HCT116 (cell line): ENCODE measurements around the gene ZNF3. TPM values are rescaled to one million over a fixed set of nuclear protein-coding genes. Genes with fewer than 3 reads are reported as not detected.
A peak's percentile ranks its signal among the peaks of the same experiment; 100 is the strongest.

Experiments
- ATAC-seq: fragments of 200-7000 bp; cut with Tn5 transposase; 2 replicates; pipeline ENCODE4 v1.9.1; 2020; ENCODE audit warnings: mild to moderate bottlenecking, moderate library complexity
- BruUV-seq: library from RNA; stranded (reverse); fragments of 400-500 nt; replicated peaks from 2 replicates; lab custom pipeline; 2021; lab: Mats Ljungman, UMichigan
- CTCF ChIA-PET: fragments of 300-600 bp; sonication (Branson Sonifier 250); formaldehyde crosslinking; loops from one replicate; lab custom pipeline; 2021; ENCODE audit warnings: antibody characterized with exemption; lab: Charles Lee
- POLR2A ChIA-PET: fragments of 300-600, 350-600 bp; sonication (Branson Sonifier 250); formaldehyde crosslinking; loops from one replicate; lab custom pipeline; 2021; ENCODE audit warnings: antibody characterized with exemption; lab: Charles Lee
- RAD21 ChIA-PET, 2 experiments: fragments of 300-600 bp; sonication (Branson Sonifier 250); formaldehyde crosslinking; loops; one replicate each; lab custom pipeline; 2023; ENCODE audit warnings: low total read pairs in 2 of 2; ENCODE audit not compliant: uncharacterized antibody in 2 of 2, unreplicated experiment in 2 of 2, low non-redundant PET in 1 of 2; lab: Charles Lee
- DNase-seq: peaks from one replicate; pipeline ENCODE4 v3.0.0-alpha.2; 2010; ENCODE audit warnings: low read depth, low spot score
- H2AFZ ChIP-seq: fragments of 200-600 bp; shearing (Covaris generic), sonication (generic); 2 replicates; pipeline ENCODE4 v1.6.1; 2017; ENCODE audit warnings: low read depth, mixed run types, mixed read lengths, antibody characterized with exemption, low read length; ENCODE audit not compliant: poor library complexity, severe bottlenecking
- H3K27ac ChIP-seq: 2 replicates; pipeline ENCODE4 v1.5.1; 2012; ENCODE audit warnings: low read depth, low read length
- H3K27me3 ChIP-seq: fragments of 200-600 bp; sonication (generic); 2 replicates; pipeline ENCODE4 v1.6.1; 2016; ENCODE audit warnings: mixed run types, low read length, mixed read lengths; ENCODE audit not compliant: insufficient read depth
- H3K36me3 ChIP-seq, 2 experiments: fragments of 200-500 bp in 1 of 2; fragments of 200-600 bp in 1 of 2; sonication (Bioruptor generic) in 1 of 2; sonication (generic) in 1 of 2; 2 replicates each; pipeline versions ENCODE4 v1.5.1 to v1.6.1; 2014 to 2016; ENCODE audit warnings: low read length in 2 of 2, inconsistent platforms in 1 of 2, mixed read lengths in 1 of 2, mixed run types in 1 of 2; ENCODE audit not compliant: insufficient read depth in 2 of 2, control insufficient read depth in 1 of 2
- H3K4me1 ChIP-seq, 2 experiments: fragments of 200-600 bp in 1 of 2; sonication (generic) in 1 of 2; 2 replicates each; pipeline versions ENCODE4 v1.5.1 to v1.6.1; 2012 to 2017; ENCODE audit warnings: low read length in 2 of 2, inconsistent platforms in 1 of 2, mild to moderate bottlenecking in 1 of 2, mixed read lengths in 1 of 2, mixed run types in 1 of 2, moderate library complexity in 1 of 2; ENCODE audit not compliant: insufficient read depth in 2 of 2, control insufficient read depth in 1 of 2
- H3K4me2 ChIP-seq: fragments of 200-600 bp; sonication (generic); 2 replicates; pipeline ENCODE4 v1.6.1; 2017; ENCODE audit warnings: mixed run types, low read length, mixed read lengths
- H3K4me3 ChIP-seq, 2 experiments: fragments of 200-600 bp in 1 of 2; sonication (generic) in 1 of 2; replicated peaks in 1 of 2; 2 replicates each; pipeline ENCODE4 v1.5.1; 2011 to 2016; ENCODE audit warnings: low read length in 2 of 2, control low read depth in 1 of 2, low read depth in 1 of 2, mild to moderate bottlenecking in 1 of 2, mixed read lengths in 1 of 2, mixed run types in 1 of 2
- H3K79me2 ChIP-seq: fragments of 200-600 bp; sonication (generic); 2 replicates; pipeline ENCODE4 v1.6.1; 2017; ENCODE audit warnings: mild to moderate bottlenecking, mixed run types, low read length, moderate library complexity, mixed read lengths; ENCODE audit not compliant: insufficient read depth
- H3K9ac ChIP-seq: fragments of 200-600 bp; sonication (generic); 2 replicates; pipeline ENCODE4 v1.6.1; 2016; ENCODE audit warnings: low read length, mixed read lengths
- H3K9me2 ChIP-seq: fragments of 200-600 bp; sonication (generic), shearing (Covaris generic); 2 replicates; pipeline ENCODE4 v1.6.1; 2017; ENCODE audit warnings: mixed run types, mild to moderate bottlenecking, moderate library complexity; ENCODE audit not compliant: insufficient read depth
- H3K9me3 ChIP-seq, 2 experiments: fragments of 200-500 bp in 1 of 2; fragments of 200-600 bp in 1 of 2; sonication (Bioruptor generic) in 1 of 2; sonication (generic) in 1 of 2; 2 replicates each; pipeline ENCODE4 v1.6.1; 2014 to 2017; ENCODE audit warnings: low read length in 2 of 2, mixed read lengths in 2 of 2, inconsistent platforms in 1 of 2, low read depth in 1 of 2, mild to moderate bottlenecking in 1 of 2, mixed run types in 1 of 2, moderate library complexity in 1 of 2; ENCODE audit not compliant: control insufficient read depth in 1 of 2, insufficient read depth in 1 of 2
- H4K20me1 ChIP-seq: fragments of 200-600 bp; sonication (generic), shearing (Covaris generic); 2 replicates; pipeline ENCODE4 v1.6.1; 2017; ENCODE audit warnings: mixed run types, mild to moderate bottlenecking, moderate library complexity; ENCODE audit not compliant: insufficient read depth
- CBX3 ChIP-seq: IDR thresholded peaks from 2 replicates; pipeline ENCODE4 v1.6.1; 2012; ENCODE audit warnings: low read depth
- CEBPB ChIP-seq: IDR thresholded peaks from 2 replicates; pipeline ENCODE4 v1.6.1; 2012; ENCODE audit warnings: low read depth
- ELF1 ChIP-seq: IDR thresholded peaks from 2 replicates; pipeline ENCODE4 v1.6.1; 2012; ENCODE audit warnings: low read depth, borderline replicate concordance
- EZH2phosphoT487 ChIP-seq: fragments of 200-600 bp; IDR thresholded peaks from 2 replicates; pipeline ENCODE4 v1.6.1; 2018; ENCODE audit warnings: antibody characterized with exemption, borderline replicate concordance
- FOSL1 ChIP-seq: IDR thresholded peaks from 2 replicates; pipeline ENCODE4 v1.6.1; 2012; ENCODE audit warnings: low read depth
- POLR2AphosphoS5 ChIP-seq: IDR thresholded peaks from 2 replicates; pipeline ENCODE4 v1.6.1; 2011; ENCODE audit warnings: mild to moderate bottlenecking, low read depth, low read length, moderate library complexity
- RAD21 ChIP-seq: IDR thresholded peaks from 2 replicates; pipeline ENCODE4 v1.6.1; 2012; ENCODE audit warnings: low read depth, mild to moderate bottlenecking
- REST ChIP-seq: IDR thresholded peaks from 2 replicates; pipeline ENCODE4 v1.6.1; 2012; ENCODE audit warnings: low read depth
- SIN3A ChIP-seq: IDR thresholded peaks from 2 replicates; pipeline ENCODE4 v1.6.1; 2012; ENCODE audit warnings: low read depth
- SP1 ChIP-seq: IDR thresholded peaks from 2 replicates; pipeline ENCODE4 v1.6.1; 2012; ENCODE audit warnings: low read depth
- SRF ChIP-seq: IDR thresholded peaks from 2 replicates; pipeline ENCODE4 v1.6.1; 2012; ENCODE audit warnings: low read depth
- TCF7L2 ChIP-seq: IDR thresholded peaks from 2 replicates; pipeline ENCODE4 v1.7.0; 2011; ENCODE audit warnings: borderline replicate concordance, inconsistent platforms; ENCODE audit not compliant: insufficient read depth, insufficient read length; ENCODE audit errors: extremely low read depth
- YY1 ChIP-seq: IDR thresholded peaks from 2 replicates; pipeline ENCODE4 v1.6.1; 2011; ENCODE audit warnings: low read length, low read depth, moderate library complexity, mild to moderate bottlenecking; ENCODE audit not compliant: insufficient replicate concordance; ENCODE audit errors: extremely low read depth
- ZFX ChIP-seq: fragments of 450-650 bp; IDR thresholded peaks from 2 replicates; pipeline ENCODE4 v1.6.1; 2017
- ZNF274 ChIP-seq: fragments of 200-500 bp; sonication (Bioruptor generic); IDR thresholded peaks from 2 replicates; pipeline ENCODE4 v1.6.1; 2014; ENCODE audit warnings: mild to moderate bottlenecking, low read depth, low read length, inconsistent platforms
- intact Hi-C: fragments of 100-400 bp; cut with micrococcal nuclease; formaldehyde crosslinking; loops from 2 replicates; pipeline ENCODE4 v1.10.0; 2022
- total RNA-seq: library from RNA; stranded (reverse); gene quantifications from one replicate; pipeline ENCODE4 v1.2.1, GENCODE V29; 2021; ENCODE audit not compliant: unreplicated experiment

The ZNF3 gene
- total RNA-seq, 1 experiment from 2014 or later: 28.2 TPM

- peaks cover 15% of the 10 kb centered on the region for H4K20me1 ChIP-seq
- CTCF ChIA-PET: no interaction called here
Measured at GRCh38 chr7:100093925-100094486, 12.5 kb upstream of the ZNF3 start.

GRCh38 chr7:100093498-100093897, 12.0 kb upstream of the ZNF3 start:
- Histone ChIP-seq H3K36me3 (peaks cover 55 to 76% of the 10 kb centered on the region in 2 experiments), H3K27me3 (no peaks in the 10 kb centered on the region), H3K4me2 (no peak overlapping the region), H3K9me2 (no peaks in the 10 kb centered on the region), H3K9ac (no peak overlapping the region), H2AFZ (no peak overlapping the region), H3K4me1 (peaks cover 0 to 19% of the 10 kb centered on the region in 2 experiments; a peak in 3 of 4 replicates), H3K27ac (no peak overlapping the region), H3K4me3 (no peak overlapping the region), H4K20me1 (peaks cover 15% of the 10 kb centered on the region), H3K9me3 (no peaks in the 10 kb centered on the region), H3K79me2 (peaks cover 67% of the 10 kb centered on the region)
- intact Hi-C loops: no loop called here
- ATAC-seq (no peak), DNase-seq (no peak)
- ChIA-PET RAD21 (no interaction called here), POLR2A (no interaction called here), CTCF (no interaction called here)
- no TSS peak for BruUV-seq
- TF ChIP-seq SP1 (no peak), FOSL1 (no peak), REST (no peak), SIN3A (no peak), CEBPB (no peak), ZFX (no peak), RAD21 (no peak), CBX3 (no peak), SRF (no peak), TCF7L2 (no peak), ELF1 (no peak), ZNF274 (no peak), POLR2AphosphoS5 (no peak), EZH2phosphoT487 (no peak)

More at GRCh38 chr7:100093925-100094486, 12.5 kb upstream of the ZNF3 start:
- ATAC-seq: no peak
- H3K9me3 ChIP-seq: no peaks in the 10 kb centered on the region
- POLR2A ChIA-PET: no interaction called here
- no peaks in the 10 kb centered on the region for H3K9me2 ChIP-seq
- intact Hi-C loops: no loop called here
- H3K4me3 ChIP-seq: no peak overlapping the region
- TF ChIP-seq YY1 (no peak), POLR2AphosphoS5 (peak; percentile 12; the same call in 1 of the 2 replicates)
- TF ChIP-seq, all 23 proteins: peak for 1
- no peaks in the 10 kb centered on the region for H3K27me3 ChIP-seq
- no peak overlapping the region for H3K27ac ChIP-seq
- no peak for DNase-seq
- peaks cover 60 to 81% of the 10 kb centered on the region in 2 experiments for H3K36me3 ChIP-seq
- H3K79me2 ChIP-seq: peaks cover 70% of the 10 kb centered on the region
- no TSS peak for BruUV-seq
- no peak overlapping the region for H3K9ac ChIP-seq
- RAD21 ChIA-PET: no interaction called here
- H2AFZ ChIP-seq: no peak overlapping the region
- peaks cover 0 to 16% of the 10 kb centered on the region in 2 experiments; a peak in 2 of 4 replicates for H3K4me1 ChIP-seq
- no peak overlapping the region for H3K4me2 ChIP-seq
